Measurements from ENCODE around the gene FST.

FST gene

GRCh38 chr5:53480416-53481158, at the start of gene FST:
FST (plus strand) TSS chr5:53480629; CDS start chr5:53480792, 163 bp downstream.
- DNase-seq = peak; percentile 30

- DNase-seq = no peak
These were observed 48.8 kb upstream of the FST start for GRCh38 chr5:53431665-53432064.

- DNase-seq = no peak
These were observed 47.4 kb upstream of the FST start for GRCh38 chr5:53433026-53433425.

- DNase-seq = no peak
These were observed 45.9 kb upstream of the FST start for GRCh38 chr5:53434541-53434940.

- DNase-seq = no peak
These were observed 43.8 kb upstream of the FST start for GRCh38 chr5:53436480-53437191.

GRCh38 chr5:53438079-53438478, 42.4 kb upstream of the FST start:
- DNase-seq = no peak

- no peak for DNase-seq
These were observed 41.6 kb upstream of the FST start for GRCh38 chr5:53438486-53439472.

- no peak for DNase-seq
These were observed 37.5 kb upstream of the FST start for GRCh38 chr5:53442961-53443360.

GRCh38 chr5:53445569-53445968, 34.9 kb upstream of the FST start:
- no peak for DNase-seq

- no peak for DNase-seq
These were observed 33.5 kb upstream of the FST start for GRCh38 chr5:53446908-53447307.

GRCh38 chr5:53448851-53449250, 31.6 kb upstream of the FST start:
- DNase-seq = no peak

GRCh38 chr5:53453898-53454718, 26.3 kb upstream of the FST start:
- DNase-seq = no peak

- DNase-seq = no peak
These were observed 25.8 kb upstream of the FST start for GRCh38 chr5:53454719-53455000.

- no peak for DNase-seq
These were observed 24.1 kb upstream of the FST start for GRCh38 chr5:53456366-53456765.

GRCh38 chr5:53463909-53464621, 16.4 kb upstream of the FST start:
- DNase-seq = no peak

- DNase-seq = no peak
These were observed 15.7 kb upstream of the FST start for GRCh38 chr5:53464722-53465121.

GRCh38 chr5:53469946-53470687, 10.3 kb upstream of the FST start:
- no peak for DNase-seq

GRCh38 chr5:53472279-53472678, 8.2 kb upstream of the FST start:
- no peak for DNase-seq

GRCh38 chr5:53472720-53473510, 7.5 kb upstream of the FST start:
- DNase-seq = no peak

- no peak for DNase-seq
These were observed 6.8 kb upstream of the FST start for GRCh38 chr5:53473633-53474032.
